WERI-Rb-1 (cell line): Measurements from ENCODE around the gene ANKRD44.

Experiments
- DNase-seq: peaks from one replicate; pipeline ENCODE4 v3.0.0-alpha.2; 2020
- H3K27ac ChIP-seq: fragments of 250-450 bp; sonication (Bioruptor Pico); 2 replicates; pipeline ENCODE4 v1.5.1; 2020; ENCODE audit warnings: mild to moderate bottlenecking, moderate library complexity
- H3K27me3 ChIP-seq: fragments of 250-450 bp; sonication (Bioruptor Pico); 2 replicates; pipeline ENCODE4 v1.5.1; 2021; ENCODE audit warnings: mild to moderate bottlenecking, low read depth, moderate library complexity; ENCODE audit not compliant: insufficient read depth, severe bottlenecking
- H3K36me3 ChIP-seq: fragments of 250-450 bp; sonication (Bioruptor Pico); 2 replicates; pipeline ENCODE4 v1.5.1; 2020; ENCODE audit warnings: mild to moderate bottlenecking, moderate library complexity
- H3K4me3 ChIP-seq: 2 replicates; pipeline ENCODE4 v1.5.1; 2011; ENCODE audit warnings: low read depth, mild to moderate bottlenecking, control low read depth, low read length
- H3K9me3 ChIP-seq: fragments of 250-450 bp; sonication (Bioruptor Pico); 2 replicates; pipeline ENCODE4 v1.5.1; 2021; ENCODE audit warnings: mild to moderate bottlenecking, moderate library complexity; ENCODE audit not compliant: severe bottlenecking
- TF ChIP-seq, protein P1 (sequence below): IDR thresholded peaks from 2 replicates; pipeline ENCODE4 v1.5.1; 2011; ENCODE audit warnings: low read depth, mild to moderate bottlenecking, control low read depth, inconsistent platforms, low read length

ANKRD44 gene

DNA sequence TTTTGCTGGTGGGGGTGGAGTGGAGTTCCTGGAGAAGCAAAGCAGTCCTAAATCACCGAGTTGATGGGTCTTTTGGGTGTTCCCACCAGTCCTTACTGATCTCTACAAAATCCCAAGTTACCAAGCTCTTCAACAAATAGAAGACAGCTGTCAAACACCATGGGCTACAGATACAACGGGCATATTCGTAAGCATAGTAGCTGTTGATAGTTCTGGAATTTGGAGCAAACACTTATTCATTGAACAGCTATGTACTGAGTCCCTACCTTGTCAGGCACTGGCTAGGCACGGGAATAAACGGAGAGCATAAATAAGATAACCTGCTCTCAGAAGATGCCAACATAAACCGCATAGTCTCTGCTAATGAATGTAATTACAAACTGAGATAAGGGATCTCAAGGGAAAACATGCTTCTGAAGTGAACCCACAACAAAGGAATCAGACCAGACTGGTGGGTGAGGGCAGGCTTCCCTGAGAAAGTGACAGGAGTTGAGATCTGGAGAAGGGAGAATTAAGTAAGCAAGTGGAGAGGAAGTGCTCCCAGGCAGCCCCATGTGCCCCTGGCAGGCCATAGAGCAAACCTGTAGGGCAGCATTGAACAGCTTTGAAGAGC lies 947 bp upstream of the ANKRD44 start:
- Histone ChIP-seq H3K27ac (no peak overlapping the region), H3K9me3 (no peaks in the 10 kb centered on the region), H3K4me3 (peak overlapping the region; percentile 39), H3K27me3 (peaks cover 14% of the 10 kb centered on the region), H3K36me3 (no peaks in the 10 kb centered on the region)
- DNase-seq: no peak
- TF ChIP-seq, protein P1, sequence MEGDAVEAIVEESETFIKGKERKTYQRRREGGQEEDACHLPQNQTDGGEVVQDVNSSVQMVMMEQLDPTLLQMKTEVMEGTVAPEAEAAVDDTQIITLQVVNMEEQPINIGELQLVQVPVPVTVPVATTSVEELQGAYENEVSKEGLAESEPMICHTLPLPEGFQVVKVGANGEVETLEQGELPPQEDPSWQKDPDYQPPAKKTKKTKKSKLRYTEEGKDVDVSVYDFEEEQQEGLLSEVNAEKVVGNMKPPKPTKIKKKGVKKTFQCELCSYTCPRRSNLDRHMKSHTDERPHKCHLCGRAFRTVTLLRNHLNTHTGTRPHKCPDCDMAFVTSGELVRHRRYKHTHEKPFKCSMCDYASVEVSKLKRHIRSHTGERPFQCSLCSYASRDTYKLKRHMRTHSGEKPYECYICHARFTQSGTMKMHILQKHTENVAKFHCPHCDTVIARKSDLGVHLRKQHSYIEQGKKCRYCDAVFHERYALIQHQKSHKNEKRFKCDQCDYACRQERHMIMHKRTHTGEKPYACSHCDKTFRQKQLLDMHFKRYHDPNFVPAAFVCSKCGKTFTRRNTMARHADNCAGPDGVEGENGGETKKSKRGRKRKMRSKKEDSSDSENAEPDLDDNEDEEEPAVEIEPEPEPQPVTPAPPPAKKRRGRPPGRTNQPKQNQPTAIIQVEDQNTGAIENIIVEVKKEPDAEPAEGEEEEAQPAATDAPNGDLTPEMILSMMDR: no peak

DNA sequence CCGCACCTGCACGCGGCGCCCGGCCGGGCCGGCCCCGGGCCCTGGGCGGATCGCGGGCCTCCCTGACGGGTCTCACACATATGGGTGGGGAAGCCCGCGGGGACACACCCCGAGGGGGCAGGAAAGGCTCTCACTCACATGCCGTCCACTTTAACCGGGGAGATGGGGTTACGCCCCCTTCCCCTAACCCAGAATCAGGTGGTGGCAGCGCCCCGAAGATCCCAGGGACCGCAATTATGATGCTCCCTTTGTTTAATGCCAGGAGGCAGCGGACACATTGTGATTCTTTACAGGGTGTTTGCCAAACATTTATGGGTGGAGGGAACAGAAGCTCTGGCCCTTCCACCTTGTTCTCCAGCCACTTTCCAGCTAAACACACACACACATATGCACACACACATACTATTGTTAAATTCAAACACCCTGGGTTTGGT lies 424 bp upstream of the ANKRD44 start:
- Histone ChIP-seq H3K27ac (no peak overlapping the region), H3K36me3 (no peaks in the 10 kb centered on the region), H3K9me3 (no peaks in the 10 kb centered on the region), H3K27me3 (peaks cover 12% of the 10 kb centered on the region), H3K4me3 (peak overlapping the region; percentile 39)
- TF ChIP-seq, protein P1: no peak
- DNase-seq: no peak

DNA sequence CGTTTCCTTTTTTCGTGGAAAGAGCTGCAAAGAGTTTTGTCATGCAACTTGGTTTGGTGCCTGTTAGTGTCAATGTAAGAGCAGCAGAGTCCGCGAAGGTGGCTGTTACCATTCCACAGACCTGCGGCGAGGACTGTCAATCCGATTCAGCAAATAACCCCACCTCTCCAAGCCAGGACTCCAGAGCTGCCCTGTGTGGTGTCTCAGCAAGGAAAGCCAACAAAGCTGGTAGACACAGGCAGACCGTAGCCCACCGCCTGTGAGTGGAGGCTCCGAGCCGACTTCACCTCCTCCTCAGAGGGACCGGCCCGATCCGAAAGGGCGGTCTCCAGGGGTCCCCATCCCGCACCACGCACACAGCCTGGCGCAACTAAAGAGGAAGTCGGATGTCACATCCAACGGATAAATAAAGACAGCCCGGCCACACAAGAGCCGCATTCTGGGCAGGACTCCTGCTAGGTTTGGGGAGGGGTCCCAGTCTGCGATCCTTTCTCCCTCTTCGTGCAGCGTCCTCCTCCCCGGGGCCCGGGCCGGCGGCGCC lies 819 bp downstream of the ANKRD44 start:
- Histone ChIP-seq H3K4me3 (peak overlapping the region; percentile 70), H3K36me3 (no peaks in the 10 kb centered on the region), H3K27ac (no peak overlapping the region), H3K9me3 (no peaks in the 10 kb centered on the region), H3K27me3 (peaks cover 12% of the 10 kb centered on the region)
- DNase-seq: peak; percentile 10
- TF ChIP-seq, protein P1: no peak

DNA sequence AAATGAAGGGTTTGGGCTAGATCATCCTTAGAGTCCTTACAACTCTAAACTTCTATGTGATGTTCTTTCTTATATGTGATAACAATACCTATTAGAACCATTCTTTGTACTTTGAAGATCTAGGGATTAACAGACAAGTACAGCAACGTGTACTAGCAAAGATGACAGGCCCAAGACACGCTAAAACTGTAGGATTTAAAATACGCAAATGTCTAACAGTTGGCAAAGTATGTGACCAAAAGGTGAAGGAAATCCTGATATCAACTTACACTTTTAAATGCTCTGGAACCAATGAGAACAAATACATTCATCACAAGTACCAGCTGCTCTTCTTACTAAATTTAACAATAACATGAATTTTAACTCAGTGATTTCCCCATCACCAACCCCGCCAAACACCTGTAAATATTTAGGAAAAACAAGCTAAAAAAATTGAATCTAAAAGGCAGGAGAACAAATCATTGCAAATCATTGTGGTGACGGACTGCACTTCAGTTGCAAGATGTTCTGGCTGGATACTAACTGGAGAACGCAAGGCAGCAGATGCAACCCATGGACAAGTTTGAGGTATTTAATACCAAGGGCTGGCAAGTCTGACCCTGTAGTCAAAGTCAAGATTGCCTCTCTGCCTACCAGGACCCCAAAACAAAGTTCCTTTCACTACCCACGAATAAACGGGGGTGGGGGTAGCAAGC lies 1.4 kb downstream of the ANKRD44 start:
- no peak for DNase-seq
- Histone ChIP-seq H3K36me3 (no peaks in the 10 kb centered on the region), H3K27me3 (peaks cover 12% of the 10 kb centered on the region), H3K27ac (no peak overlapping the region), H3K4me3 (no peak overlapping the region), H3K9me3 (no peaks in the 10 kb centered on the region)
- TF ChIP-seq, protein P1: no peak

GRCh38 chr2:197308585-197308984 lies 2.0 kb downstream of the ANKRD44 start:
- H3K27me3 ChIP-seq: peaks cover 12% of the 10 kb centered on the region
- H3K9me3 ChIP-seq: no peaks in the 10 kb centered on the region
- H3K4me3 ChIP-seq: no peak overlapping the region
- no peak for DNase-seq
- H3K36me3 ChIP-seq: no peaks in the 10 kb centered on the region
- no peak overlapping the region for H3K27ac ChIP-seq
- TF ChIP-seq, protein P1: no peak
